ENCODE data around the gene OR3A2. TPM values are rescaled to one million over a fixed set of nuclear protein-coding genes. Genes with fewer than 3 reads are reported as not detected.
A peak's percentile ranks its signal among the peaks of the same experiment; 100 is the strongest.
"Not testable (repeated sequence)": the region's sequence is repeated elsewhere in the genome, so short reads cannot be mapped to it uniquely, and the experiment has no call there.

OR3A2 gene
- total and polyA plus RNA-seq, 9 of the 15 experiments (the other 6 are each of a cell fraction or from before 2014, with no cell fraction given): not detected

DNA sequence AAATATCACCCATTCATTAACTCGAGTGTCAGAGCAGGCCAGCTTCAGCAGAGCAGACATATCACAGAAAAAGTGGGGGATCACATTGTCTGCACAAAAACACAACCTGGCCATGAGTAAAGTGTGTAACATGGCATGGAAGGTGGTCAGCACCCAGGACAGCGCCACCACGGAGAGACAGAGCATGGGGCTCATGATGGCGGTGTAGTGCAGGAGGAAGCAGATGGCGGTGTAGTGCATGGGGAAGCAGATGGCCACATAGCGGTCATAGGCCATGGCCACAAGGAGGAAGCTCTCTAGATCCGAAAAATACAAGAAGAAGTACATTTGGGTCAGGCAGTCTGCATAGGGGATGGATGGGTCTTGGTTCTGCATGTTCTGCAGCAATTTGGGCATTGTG lies 47.1 kb upstream of the OR3A2 start:
- H3K4me1 ChIP-seq (replicated peaks in 1 of 2; ENCODE audit: control insufficient read depth in 2 of 2, insufficient read depth in 2 of 2, low read length in 2 of 2); H4K20me1 ChIP-seq (replicated peaks; ENCODE audit: control insufficient read depth, insufficient read depth, low read length); intact Hi-C loops (cut with micrococcal nuclease); in situ Hi-C loops (cut with MboI); H2AFZ ChIP-seq (ENCODE audit: low read depth, low read length); H3K9me3 ChIP-seq (replicated peaks; ENCODE audit: control insufficient read depth, insufficient read depth, low read depth, low read length); H3K4me2 ChIP-seq (ENCODE audit: insufficient read depth, low read length); H3K79me2 ChIP-seq (ENCODE audit: control insufficient read depth, insufficient read depth, low read length); H3K27me3 ChIP-seq (ENCODE audit: control insufficient read depth in 2 of 2, insufficient read depth in 2 of 2, low read length in 2 of 2); POLR2A ChIA-PET; H3K27ac ChIP-seq (ENCODE audit: extremely low read depth, low read depth, low read length); H3K4me3 ChIP-seq; H3K36me3 ChIP-seq (ENCODE audit: control insufficient read depth, insufficient read depth, low read length); H3K9ac ChIP-seq (ENCODE audit: insufficient read depth in 1 of 2, low read depth in 2 of 2, low read length in 2 of 2); BruUV-seq (replicated peaks); H3K9me1 ChIP-seq (ENCODE audit: control insufficient read depth, insufficient read depth, low read length); CTCF ChIA-PET (ENCODE audit: low intra/inter-chr PET ratio): not testable (repeated sequence)
- FAIRE-seq: peak; percentile 15
- peak in 2 of 4 experiments; percentile 7 to 21 for DNase-seq (ENCODE audit: extremely low read depth in 1 of 4, low spot score in 3 of 4)
- 2% methylated on average over 7 of the region's 7 CpGs for WGBS (ENCODE audit: insufficient coverage, low coverage, missing lambda C conversion rate)
- peak; percentile 81 for ATAC-seq
- TF ChIP-seq AFF1 (IDR thresholded peaks at IDR 0.05; ENCODE audit: low read depth in 1 of 2, partially characterized antibody in 2 of 2) (peak in 1 of 2 experiments; percentile 44), REST (IDR thresholded peaks at IDR 0.05; ENCODE audit: borderline replicate concordance) (peak; percentile 98), REST (CRISPR knock-in tag; IDR thresholded peaks at IDR 0.05; ENCODE audit: low read depth) (peak; percentile 92), MIER1 (IDR thresholded peaks at IDR 0.05; ENCODE audit: low read depth) (peak; percentile 92), ZNF766 (CRISPR knock-in tag; conservative IDR thresholded peaks at IDR 0.05) (0 out of 2 replicates have a peak, but pooled peaks have one; percentile 21)
- TF ChIP-seq, protein P1, sequence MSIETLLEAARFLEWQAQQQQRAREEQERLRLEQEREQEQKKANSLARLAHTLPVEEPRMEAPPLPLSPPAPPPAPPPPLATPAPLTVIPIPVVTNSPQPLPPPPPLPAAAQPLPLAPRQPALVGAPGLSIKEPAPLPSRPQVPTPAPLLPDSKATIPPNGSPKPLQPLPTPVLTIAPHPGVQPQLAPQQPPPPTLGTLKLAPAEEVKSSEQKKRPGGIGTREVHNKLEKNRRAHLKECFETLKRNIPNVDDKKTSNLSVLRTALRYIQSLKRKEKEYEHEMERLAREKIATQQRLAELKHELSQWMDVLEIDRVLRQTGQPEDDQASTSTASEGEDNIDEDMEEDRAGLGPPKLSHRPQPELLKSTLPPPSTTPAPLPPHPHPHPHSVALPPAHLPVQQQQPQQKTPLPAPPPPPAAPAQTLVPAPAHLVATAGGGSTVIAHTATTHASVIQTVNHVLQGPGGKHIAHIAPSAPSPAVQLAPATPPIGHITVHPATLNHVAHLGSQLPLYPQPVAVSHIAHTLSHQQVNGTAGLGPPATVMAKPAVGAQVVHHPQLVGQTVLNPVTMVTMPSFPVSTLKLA (conservative IDR thresholded peaks at IDR 0.05): 0 out of 4 replicates have a peak, but pooled peaks of 1 of the 2 experiments have one; percentile 27
